ENCODE data around the gene PCYT1A. TPM values are rescaled to one million over a fixed set of nuclear protein-coding genes. Genes with fewer than 3 reads are reported as not detected.

Gene PCYT1A
- polyA plus RNA-seq, 1 donor: 51.3 TPM

DNA sequence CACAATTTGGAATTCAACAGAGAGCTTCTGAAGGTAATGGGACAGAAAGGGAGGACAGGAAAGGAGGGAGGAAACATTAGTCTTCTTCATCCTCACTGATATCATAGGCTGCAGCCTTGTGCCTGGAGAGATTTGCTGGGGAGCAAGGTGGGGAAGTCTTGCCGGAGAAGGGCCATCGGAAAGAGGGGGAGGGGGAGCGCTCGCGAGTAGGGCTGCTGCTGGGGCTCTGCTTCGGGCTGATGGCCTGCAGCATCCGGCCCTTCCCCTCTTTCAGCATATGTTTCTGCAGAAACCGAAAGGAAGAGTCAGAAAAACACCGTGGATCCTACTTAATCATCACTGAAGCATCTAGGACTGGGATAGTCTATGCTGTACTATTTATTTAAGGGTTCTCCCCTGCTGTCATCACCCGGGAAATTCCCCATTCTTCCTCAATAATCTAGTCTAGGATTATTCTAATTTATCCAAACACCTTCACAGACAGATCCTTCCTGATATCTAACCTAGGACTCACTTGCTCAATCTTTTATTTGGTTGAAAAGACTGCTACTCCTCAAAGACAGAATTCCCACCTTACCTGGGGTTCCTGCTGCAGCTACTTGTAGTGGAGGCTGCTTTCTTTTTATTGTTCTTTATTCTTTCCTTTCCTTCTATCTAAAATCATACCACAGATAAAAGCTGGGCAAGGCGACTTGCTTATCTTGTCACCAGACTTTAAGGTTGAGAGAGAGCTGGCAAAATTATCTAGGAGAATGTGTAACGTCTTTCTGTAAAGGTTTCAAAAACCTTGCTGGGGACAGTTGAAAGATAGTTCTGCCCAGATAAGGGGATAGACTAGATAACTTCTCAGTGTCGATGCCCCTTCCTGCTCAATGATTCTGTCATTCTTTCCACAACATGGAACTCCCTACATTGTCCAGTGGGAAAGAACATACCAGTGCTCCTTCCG lies 48.6 kb downstream of the PCYT1A start:
- no peak for DNase-seq

DNA sequence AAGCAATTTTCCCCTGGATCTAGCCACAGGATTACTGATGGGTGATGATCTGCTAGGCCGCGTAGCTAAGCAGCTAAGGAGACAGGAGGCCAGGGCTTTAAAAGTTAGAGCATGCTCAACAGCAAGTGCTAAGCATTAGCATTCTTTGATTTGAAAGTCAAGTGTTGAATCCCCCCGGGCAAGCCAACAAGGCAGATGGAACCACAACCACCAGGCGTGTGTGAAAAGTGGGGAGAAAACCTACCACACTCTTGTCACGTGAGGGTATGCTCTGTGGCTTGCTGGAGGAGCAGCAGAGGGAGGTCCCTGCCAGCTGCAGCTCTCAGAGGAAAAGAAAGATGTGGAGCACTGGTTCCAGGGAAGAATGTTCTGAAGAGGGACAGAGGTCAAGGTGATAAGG lies 50.3 kb downstream of the PCYT1A start:
- no peak for DNase-seq

DNA sequence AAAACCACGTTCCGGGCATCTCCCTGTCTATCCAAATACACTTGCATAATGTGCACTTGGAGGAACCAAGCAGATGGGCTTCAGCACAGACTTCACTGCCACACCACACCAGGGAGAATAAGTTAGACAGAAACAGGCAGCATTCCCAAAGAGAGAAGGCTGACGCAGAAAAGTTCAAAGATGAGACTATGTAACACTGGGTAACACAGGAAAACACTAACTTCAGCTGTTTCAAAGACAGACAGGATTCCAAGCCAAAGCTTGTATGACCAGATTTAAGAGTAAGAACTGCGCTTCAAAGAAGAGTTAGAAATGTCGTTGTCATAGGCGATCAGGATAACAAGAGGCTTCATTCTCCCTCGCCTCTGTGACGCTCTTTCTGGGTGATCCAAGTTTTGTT lies 51.3 kb downstream of the PCYT1A start:
- DNase-seq: no peak

DNA sequence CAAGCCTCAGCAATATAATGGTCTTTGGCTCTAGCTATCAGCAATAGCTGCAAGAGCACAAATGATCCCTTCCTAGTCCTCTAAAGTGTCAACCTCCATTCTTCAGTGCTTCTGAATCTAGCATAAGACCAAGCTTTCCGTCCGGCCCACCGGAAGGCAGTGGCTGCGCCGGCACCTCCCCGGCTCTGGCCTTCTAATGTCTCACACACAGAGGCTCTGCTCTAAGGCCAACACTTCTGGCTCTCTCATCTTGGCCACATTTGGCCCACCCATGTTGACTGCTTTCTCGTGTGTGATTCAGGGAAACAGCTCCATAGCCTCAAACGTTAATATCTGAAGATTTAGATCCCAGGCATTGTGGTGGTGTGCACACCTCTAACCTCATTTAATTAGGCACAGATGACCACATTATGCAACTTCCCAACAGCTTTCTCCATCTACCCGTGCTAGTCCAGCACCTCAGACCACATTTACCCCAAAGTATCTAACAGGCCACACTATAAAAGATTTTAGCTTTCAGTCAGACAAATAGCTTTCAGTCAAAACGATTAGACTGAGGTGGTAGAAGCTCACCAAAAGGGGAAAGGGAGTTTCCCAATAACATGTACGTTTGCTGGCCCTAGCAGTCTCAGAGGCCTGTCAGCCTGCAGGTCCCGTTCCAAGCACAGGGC lies 51.9 kb downstream of the PCYT1A start:
- no peak for DNase-seq

DNA sequence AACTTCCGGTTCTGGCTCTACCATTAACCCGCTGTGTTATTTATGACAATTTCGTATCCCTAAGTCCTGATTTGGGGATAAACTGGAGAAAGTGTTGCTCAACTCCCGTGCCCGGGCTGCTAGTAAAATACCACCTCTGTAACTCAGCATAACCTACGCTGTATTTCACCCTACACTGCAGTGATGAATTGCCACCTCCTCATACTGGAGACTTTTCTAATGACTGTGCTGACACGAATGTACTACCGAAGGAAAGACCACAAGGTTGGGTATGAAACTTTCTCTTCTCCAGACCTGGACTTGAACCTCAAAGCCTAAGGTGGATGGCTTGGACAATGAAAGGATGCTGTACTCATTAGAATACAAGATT lies 54.7 kb downstream of the PCYT1A start:
- DNase-seq: no peak

DNA sequence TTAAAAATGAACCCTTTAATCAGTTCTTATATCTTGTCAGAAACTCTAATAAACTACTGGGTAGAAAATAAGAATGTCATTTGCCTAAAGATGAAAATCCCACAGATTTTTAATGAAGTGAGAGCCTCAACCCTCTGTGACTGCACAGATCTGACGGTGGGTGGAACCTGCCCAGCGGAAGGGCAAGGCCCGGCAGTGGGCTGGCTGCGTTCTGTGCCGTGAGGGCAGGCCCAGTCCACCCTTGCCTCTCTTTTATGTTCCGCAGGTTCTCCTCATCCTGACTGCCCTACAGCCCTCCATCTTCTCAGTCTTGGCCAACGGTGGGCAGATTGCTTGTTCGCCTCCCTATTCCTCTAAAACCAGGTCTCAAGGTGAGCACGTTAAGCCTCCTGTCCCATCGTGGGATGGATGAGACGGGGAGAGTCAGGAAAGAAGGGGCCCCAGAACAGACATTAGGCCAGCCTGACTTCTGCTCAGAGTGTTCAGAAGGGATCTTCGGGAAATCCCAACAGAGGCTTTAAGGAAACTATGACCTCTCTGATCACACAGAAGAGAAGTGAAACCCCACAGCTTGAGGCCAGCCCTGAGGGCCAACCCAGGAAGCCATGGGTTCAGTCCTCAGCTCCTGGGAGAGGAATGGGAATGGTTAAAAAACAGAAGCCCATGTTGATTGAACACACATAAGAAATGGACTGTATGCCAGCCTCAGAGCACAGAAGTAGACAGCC lies 55.2 kb downstream of the PCYT1A start:
- DNase-seq: no peak

DNA sequence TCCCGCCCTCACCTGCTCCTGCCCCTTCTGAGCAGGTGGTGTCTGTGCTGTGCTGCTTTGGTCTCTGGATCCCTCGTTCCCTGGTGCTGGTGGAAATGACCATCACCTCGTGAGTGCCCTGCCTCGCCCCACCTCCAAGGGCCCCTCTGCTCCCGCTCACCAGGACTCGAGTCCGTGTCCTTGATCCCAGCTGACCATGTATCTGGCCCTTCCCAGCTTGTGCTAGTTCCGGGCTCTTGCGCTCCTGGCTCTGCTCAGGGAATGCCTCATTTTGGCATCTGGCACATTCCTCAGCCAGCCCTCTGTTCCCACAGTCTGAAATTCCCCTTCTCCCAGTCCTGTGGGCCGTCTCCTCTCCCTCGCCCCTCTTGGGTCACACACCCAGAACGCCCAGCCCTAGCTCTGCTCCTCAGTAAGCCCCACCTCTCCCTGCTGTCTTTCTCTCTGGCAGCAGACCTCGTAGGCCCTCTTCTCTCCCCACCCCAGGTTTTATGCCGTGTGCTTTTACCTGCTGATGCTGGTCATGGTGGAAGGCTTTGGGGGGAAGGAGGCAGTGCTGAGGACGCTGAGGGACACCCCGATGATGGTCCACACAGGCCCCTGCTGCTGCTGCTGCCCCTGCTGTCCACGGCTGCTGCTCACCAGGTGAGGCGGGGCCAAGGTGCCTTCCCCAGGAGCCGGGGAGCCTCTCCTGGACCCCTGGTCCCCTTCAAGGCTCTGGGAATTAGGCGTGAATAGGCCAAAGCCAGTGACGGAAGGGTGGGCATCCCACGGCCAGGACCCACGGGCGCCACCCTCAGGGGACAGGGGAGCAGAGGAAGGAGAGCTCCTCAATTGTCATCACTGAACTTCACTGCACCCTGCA lies 59.7 kb downstream of the PCYT1A start:
- DNase-seq: no peak

DNA sequence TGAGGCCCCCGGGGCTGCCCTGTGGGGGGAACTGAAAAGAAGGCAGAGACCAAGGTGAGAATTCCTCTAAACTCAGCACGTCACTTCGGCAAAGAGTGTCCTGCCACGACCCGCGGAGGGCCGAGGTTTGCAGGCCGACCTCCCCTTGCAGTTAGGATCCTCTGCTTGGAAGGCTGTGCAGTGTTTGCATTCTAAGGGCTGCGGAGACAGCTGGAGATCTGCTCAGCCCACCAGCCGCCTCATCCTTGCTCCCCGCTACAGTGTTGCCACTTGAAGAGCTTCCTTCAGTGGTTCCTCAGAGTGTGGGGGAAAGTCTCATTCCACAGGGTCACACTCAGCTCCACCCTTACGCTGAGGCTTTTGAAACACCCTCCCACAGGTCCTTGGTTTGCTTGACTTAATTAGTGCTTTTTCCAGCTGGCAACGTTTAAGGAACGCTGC lies 60.4 kb downstream of the PCYT1A start:
- no peak for DNase-seq

DNA sequence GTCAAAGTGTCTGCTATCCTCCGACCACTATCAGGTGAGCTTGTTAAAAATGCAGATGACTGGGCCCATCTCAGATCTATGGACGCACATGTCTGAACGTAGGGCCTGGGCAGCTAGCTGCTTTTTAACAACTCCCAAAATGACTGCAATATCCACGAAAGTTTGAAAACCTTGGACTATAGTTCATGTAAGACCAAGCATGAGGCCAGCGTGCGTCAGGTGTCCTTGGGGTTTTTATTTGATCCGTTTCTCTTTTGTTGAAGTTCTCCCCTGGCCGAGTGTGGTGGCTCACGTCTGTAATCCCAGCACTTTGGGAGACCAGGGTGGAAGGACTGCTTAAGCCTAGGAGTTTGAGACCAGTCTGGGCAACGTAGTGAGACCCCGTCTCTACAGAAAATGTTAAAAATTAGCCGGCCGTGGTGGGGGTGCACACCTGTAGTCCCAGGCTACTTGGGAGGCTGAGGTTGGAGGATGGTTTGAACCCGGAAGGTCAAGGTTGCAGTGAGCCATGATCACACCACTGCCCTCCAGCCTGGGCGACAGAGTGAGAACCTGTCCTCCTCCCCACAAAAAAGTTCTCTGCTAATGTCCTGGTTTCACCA lies 61.7 kb downstream of the PCYT1A start:
- no peak for DNase-seq

DNA sequence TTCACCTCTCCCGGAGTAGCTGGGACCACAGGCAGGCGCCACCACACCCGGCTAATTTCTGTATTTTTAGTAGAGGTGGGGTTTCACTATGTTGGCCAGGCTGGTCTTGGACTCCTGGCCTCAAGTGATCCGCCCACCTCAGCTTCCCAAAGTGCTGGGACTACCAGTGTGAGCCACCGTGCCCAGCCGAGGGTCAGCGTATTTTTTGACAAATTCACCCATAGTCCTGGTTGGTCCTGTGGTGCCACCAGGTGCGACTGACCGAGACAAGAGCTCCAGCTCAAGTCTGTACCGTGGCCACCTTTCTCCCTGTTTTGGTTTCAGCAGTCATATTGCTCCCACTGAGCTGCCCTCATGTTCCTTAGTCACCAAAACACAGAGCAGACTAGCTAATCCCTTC lies 62.4 kb downstream of the PCYT1A start:
- no peak for DNase-seq

DNA sequence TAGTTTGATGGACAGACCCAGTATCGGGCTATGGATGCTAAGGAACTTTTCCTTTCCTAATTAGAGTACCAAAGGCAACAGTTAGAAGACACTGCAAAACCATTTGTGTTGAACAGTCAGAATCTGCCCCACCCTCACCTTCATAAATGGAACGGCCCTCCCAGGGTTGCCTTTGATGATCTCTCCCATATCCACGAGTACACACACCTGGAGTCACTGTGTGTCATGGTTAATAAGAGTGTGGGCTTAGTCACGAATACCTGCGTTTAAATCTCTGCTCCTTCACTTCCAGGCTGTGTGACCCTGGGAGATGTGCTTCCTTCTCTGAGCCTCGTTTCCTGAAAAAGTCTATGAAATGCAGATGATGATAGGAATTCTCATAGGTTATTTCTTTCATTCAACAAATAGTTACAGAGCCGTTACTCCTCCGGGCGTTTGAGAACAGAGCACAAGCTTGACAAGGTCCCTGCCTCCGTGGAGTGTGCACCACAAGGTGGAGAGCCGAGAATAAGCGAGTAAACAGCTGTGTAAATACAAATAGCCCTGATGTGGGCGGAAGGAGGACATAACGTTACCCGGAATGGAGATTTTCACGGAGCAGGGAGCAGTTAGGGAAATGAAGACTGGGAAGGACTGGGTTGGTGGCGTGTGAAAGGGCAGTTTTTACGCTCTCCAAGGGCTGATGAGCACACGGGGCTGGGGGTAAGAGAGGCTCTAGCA lies 64.5 kb downstream of the PCYT1A start:
- DNase-seq: no peak

DNA sequence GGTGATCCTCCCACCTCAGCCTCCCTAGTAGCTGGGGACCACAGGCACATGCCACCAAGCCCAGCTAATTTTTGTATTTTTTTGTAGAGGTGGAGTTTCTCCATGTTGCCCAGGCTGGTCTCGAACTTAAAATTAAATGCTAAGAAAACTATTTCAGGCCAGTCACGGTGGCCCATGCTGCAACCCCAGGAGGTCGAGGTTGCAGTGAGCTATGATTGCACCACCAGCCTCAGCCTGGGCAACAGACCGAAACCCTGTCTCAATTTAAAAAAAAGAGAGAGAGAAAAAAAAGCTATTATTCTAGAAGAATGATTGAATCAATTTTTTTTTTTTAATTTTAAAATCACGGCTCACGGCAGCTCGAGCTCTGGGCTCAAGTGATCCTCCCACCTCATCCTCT lies 66.5 kb downstream of the PCYT1A start:
- DNase-seq: no peak

DNA sequence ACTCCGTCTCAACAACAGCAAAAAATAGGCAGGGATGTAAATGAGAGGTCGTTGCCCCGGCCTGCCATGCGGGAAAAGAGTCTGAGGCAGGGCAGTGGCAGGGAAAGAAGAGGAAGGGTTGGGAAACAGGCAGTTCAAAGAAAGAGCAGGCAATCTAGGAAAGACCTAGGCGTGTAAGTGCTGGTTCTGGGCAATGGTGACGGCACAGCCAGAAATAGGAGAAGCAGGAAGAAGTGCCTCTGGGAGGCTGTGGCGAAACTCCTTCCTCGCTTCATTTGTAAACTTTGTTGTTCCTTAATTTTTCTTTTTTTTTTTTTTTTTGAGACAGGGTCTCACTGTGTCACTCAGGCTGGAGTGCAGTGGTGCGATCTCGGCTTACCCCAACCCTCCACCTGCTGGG lies 66.9 kb downstream of the PCYT1A start:
- DNase-seq: no peak

DNA sequence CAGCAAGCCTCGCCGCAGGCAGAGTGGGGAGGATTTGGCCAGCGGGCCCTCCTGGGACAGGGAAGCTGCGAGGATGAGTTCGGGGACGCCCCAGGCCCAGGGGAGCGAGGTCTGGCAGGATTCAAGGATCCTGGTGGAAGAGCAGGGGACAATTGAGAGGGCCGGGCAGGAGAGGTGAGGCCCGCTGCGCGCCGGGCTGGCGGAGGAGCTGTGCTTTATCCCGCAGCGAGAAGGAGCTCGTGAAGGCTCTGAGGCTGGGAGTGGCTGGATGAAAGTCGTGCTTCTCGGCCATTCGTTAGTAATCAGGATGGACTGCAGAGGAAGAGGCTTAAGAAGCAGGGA lies 67.6 kb downstream of the PCYT1A start:
- DNase-seq: no peak

DNA sequence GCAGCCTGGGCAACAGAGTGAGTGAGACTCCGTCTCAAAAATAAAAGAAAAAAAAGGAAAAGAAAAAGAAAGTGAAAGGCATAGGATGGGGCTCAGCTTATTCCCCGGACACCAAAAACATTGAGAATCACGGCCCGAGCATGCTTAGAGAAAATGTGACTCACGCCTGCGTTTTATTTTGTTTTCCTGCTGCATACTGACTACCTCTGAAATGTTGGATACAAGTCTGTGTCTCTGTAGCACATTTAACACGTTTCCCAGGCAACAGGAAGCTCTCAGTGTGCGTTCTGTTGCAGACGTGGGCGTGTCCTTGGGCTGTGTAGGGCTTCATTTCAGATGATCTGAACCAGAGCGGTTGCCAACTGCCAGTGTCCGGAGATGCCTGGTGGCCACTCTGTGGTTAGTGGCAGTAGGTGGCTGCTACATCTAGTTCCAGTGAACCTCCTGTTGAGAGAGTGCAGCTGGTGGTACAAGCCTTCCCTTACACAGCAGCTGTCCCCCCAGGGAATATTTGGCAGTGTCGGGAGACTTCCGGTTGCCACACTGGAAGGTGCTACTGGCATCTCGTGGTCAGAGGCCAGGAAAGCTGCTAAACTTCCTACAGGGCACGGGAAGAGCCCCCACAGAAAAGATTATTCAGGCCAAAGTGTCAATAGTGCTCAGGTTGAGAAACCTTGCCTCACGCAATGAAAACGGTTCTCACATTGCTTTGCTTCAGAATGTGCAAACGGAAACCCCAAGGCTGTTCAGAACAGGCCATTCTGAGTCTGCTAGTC lies 68.1 kb downstream of the PCYT1A start:
- DNase-seq: peak; percentile 63

DNA sequence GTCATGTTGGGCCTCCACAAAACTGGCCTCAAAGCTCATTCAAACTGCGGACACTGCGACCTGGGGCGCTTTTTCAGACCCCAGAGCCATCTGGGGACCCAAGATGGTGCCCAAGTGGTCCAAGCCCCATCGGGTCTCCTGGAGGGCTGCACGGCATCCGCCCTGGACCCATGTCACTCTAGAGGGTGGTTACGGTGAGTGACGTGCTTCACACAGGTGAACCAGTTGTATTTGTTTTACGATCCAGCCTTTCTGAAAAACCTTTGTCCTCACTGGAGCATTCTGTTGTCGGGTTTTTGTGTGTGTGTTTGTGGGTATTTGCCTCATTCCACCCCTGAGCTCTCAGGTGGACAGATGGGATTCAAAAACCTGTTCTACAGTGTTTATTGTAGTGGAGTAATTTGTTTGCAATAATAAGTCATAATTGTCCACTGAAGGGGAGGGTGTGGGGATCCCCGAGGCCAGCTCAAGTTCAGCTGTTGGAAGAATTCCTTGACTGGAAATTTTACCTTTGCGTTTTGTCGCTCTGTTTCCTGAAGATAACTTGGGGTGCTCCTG lies 69.3 kb downstream of the PCYT1A start:
- DNase-seq: no peak

DNA sequence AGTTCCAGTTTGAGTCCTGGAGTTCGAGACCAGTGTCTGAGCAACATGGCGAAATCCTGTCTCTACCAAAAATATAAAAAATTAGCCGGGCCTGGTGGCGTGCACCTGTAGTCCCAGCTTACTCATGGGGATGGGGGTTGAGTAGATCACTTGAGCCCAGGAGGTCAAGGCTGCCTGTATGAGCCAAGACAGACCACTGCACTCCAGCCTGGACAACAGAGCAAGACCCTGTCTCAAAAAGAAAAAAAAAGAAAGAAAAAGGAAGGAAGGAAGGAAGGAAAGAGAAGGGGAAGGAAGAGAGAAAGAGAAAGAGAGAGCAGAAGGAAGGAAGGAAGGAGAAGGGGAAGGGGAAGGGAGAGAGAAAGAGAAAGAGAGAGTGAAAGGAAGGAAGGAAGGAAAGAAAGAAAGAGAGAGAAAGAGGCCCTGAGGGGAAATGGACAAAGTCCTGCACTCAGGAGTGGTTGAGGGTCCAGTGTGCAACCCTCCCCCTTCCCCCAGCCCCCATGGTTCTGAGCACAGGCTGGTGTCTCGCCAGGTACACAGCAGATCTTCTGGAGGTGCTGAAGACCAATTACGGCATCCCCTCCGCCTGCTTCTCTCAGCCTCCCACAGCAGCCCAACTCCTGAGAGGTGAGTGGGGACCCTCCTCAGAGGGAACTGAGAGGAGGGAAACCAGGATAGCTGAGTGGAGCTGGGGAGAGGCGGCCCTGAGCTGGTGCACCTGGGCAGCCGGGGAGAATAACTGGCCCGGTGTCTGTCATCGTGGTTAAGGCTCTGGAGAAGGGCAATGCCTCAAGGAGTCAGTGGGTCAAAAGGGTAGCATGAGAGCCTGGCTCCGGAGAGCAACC lies 70.0 kb downstream of the PCYT1A start:
- DNase-seq: no peak

DNA sequence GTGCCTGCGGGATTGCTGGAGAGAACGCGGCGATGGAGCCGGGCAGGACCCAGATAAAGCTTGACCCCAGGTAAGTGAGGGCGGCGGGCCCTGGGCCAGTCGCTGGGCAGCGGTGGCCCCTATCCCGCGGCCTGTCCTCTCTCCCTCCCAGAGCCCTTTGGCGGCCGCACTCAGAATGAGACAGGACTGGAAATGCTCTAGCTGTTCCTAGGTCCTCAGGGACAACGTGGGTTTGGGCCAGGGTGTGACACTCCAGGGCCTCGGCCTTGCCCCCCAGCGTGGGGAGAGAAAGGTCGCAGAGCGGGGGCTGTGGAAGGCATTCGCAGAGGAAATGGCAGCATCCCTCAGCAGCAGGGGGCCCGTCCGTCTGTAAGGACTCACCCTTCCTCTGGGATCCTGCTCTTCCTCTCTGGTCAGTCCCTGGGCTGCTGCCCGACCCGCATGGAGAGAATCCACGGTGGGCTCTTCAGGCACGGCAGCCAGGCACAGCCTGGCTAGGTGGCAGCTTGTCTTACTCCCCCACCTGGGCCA lies 70.8 kb downstream of the PCYT1A start:
- DNase-seq: no peak

All from left kidney (tissue), 2 donors.